ENCODE data around the gene PDSS2.

GRCh38 chr6:107284805-107285204 lies 174.6 kb downstream of the PDSS2 start:
- TF ChIP-seq CTCF (IDR thresholded peaks at IDR 0.05; ENCODE audit: borderline replicate concordance, extremely low read depth, low read length, poor library complexity, severe bottlenecking) (no peak), EZH2 (IDR thresholded peaks at IDR 0.05; ENCODE audit: borderline replicate concordance, low read depth, low read length, severe bottlenecking) (no peak)
